Activated B cell treated with CpG ODN at 0.5 μM for 24 hours (primary cell): Measurements from ENCODE around the gene NDRG3. TPM values are rescaled to one million over a fixed set of nuclear protein-coding genes. Genes with fewer than 3 reads are reported as not detected.

ENCODE experiments used
- ATAC-seq: fragments of 200-7000 bp; cut with Tn5 transposase; one replicate; pipeline ENCODE4 v1.10.0; 2021; ENCODE audit warnings: low read depth, mild to moderate bottlenecking, moderate library complexity
- CTCF ChIA-PET: fragments of 350-600 bp; sonication (Branson Sonifier 250); formaldehyde crosslinking; loops from one replicate; lab custom pipeline; 2021; ENCODE audit warnings: antibody characterized with exemption; lab: Charles Lee
- POLR2A ChIA-PET: fragments of 350-600 bp; sonication (Branson Sonifier 250); formaldehyde crosslinking; loops from one replicate; lab custom pipeline; 2021; ENCODE audit warnings: antibody characterized with exemption; lab: Charles Lee
- DNase-seq: peaks from one replicate; pipeline ENCODE4 v3.0.0; 2022
- H3K27ac Mint-ChIP-seq: one replicate; pipeline ENCODE4 v1.8.0; 2020; ENCODE audit warnings: mixed read lengths
- H3K27me3 Mint-ChIP-seq: one replicate; pipeline ENCODE4 v1.8.0; 2021; ENCODE audit warnings: mixed read lengths
- H3K36me3 Mint-ChIP-seq: one replicate; pipeline ENCODE4 v1.8.0; 2021; ENCODE audit warnings: low read depth, mixed read lengths
- H3K4me1 Mint-ChIP-seq: one replicate; pipeline ENCODE4 v1.8.0; 2021; ENCODE audit warnings: mixed read lengths
- H3K4me3 Mint-ChIP-seq: one replicate; pipeline ENCODE4 v1.8.0; 2020; ENCODE audit warnings: mild to moderate bottlenecking, mixed read lengths
- H3K9me3 Mint-ChIP-seq: one replicate; pipeline ENCODE4 v1.8.0; 2020; ENCODE audit warnings: mixed read lengths
- intact Hi-C: fragments of 100-400 bp; cut with micrococcal nuclease; formaldehyde crosslinking; loops from one replicate; pipeline ENCODE4 v1.15.1; 2024
- total RNA-seq: library from RNA; stranded (reverse); gene quantifications from 2 replicates; pipeline ENCODE4 v1.2.3, GENCODE V29; 2022
- TF ChIP-seq, protein P1 (sequence below): fragments of 200-600 bp; IDR thresholded peaks from one replicate; pipeline ENCODE4 v1.8.0; 2022; ENCODE audit warnings: antibody characterized with exemption, mild to moderate bottlenecking

NDRG3 gene
- total RNA-seq, 1 donor from 2014 or later: 21.4 TPM

DNA sequence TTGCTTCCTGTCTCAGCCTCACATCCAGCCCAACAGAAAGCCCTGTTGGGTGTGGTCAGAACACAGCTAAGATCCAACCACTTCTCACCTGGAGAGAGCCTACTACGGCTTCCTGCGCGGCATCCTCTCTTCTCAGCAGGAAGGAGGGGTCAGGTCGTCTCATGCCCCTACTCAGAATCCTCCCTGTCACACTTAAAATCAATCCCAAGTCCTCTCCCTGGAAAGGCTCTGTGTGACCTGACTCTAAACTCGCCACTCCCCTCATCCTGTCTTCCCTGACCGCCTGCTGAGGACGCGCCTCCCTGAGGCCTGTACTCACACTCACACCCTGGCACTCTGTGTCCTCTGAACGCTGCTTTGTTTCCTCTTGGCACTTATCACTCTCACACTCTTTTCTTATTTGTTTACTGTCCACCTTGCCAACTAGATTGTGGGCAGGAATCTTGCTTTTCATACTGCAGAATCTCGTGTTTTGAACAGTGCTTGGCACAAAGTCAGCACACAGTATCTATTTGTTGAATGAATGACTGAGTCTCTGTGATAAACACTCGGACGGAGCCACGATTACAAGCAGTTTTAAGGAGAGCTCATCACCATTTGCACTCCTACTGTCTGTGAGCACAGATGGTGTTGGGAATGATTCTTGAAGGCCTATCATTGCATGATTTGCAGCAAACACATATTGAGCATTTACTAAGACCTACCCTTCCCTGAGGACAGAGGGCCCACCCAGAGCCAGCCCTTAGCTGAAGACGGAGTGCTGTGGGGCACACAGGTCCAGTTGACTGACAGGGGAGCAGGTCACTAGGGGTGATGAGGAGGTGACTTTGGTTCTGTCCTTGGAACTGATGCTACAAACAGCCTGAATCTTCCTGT lies 121.6 kb downstream of the NDRG3 start:
- Mint-ChIP-seq H3K27me3 (no peaks in the 10 kb centered on the region), H3K36me3 (peaks cover 3% of the 10 kb centered on the region), H3K9me3 (no peaks in the 10 kb centered on the region), H3K27ac (no peak overlapping the region), H3K4me1 (no peaks in the 10 kb centered on the region), H3K4me3 (no peak overlapping the region)
- intact Hi-C loops: no loop called here
- POLR2A ChIA-PET: no interaction called here
- DNase-seq: no peak
- ATAC-seq: no peak
- TF ChIP-seq, protein P1, sequence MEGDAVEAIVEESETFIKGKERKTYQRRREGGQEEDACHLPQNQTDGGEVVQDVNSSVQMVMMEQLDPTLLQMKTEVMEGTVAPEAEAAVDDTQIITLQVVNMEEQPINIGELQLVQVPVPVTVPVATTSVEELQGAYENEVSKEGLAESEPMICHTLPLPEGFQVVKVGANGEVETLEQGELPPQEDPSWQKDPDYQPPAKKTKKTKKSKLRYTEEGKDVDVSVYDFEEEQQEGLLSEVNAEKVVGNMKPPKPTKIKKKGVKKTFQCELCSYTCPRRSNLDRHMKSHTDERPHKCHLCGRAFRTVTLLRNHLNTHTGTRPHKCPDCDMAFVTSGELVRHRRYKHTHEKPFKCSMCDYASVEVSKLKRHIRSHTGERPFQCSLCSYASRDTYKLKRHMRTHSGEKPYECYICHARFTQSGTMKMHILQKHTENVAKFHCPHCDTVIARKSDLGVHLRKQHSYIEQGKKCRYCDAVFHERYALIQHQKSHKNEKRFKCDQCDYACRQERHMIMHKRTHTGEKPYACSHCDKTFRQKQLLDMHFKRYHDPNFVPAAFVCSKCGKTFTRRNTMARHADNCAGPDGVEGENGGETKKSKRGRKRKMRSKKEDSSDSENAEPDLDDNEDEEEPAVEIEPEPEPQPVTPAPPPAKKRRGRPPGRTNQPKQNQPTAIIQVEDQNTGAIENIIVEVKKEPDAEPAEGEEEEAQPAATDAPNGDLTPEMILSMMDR: no peak
- CTCF ChIA-PET: interaction anchor here (1.2 kb wide), 1 partner anchor 10 kb away, joined by 3 read pairs; no protein-coding TSS in a partner anchor

DNA sequence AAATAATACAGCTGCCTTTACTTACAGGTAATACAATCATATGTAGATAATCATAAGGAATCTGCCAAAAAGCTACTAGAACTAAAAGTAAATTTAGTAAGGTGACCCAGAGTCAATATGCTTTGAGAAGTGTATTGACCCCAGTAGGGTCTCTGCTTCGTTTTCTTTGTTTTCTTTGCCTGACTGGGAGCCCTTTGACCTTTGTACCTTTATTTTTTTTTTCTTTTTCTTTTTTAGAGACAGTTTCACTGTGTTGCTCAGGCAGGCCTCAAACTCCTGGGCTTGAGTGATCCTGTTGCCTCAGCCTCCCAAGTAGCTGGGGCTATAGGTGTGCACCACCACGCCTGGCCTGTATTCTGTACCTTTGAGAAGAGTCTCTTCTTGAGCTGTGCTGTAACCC lies 122.4 kb downstream of the NDRG3 start:
- ATAC-seq (no peak), DNase-seq (no peak)
- H3K36me3 Mint-ChIP-seq: peaks cover 3% of the 10 kb centered on the region
- TF ChIP-seq, protein P1: no peak
- ChIA-PET POLR2A (no interaction called here), CTCF (interaction anchor here (1.2 kb wide), 1 partner anchor 9 kb away, joined by 3 read pairs; no protein-coding TSS in a partner anchor)
- H3K27me3 Mint-ChIP-seq: no peaks in the 10 kb centered on the region
- H3K9me3 Mint-ChIP-seq: no peaks in the 10 kb centered on the region
- intact Hi-C loops: no loop called here
- H3K27ac Mint-ChIP-seq: no peak overlapping the region
- H3K4me1 Mint-ChIP-seq: no peaks in the 10 kb centered on the region
- H3K4me3 Mint-ChIP-seq: no peak overlapping the region

GRCh38 chr20:36620917-36621316 lies 125.0 kb downstream of the NDRG3 start:
- ChIA-PET CTCF (no interaction called here), POLR2A (no interaction called here)
- TF ChIP-seq, protein P1: no peak
- intact Hi-C loops: no loop called here
- Mint-ChIP-seq H3K27me3 (no peaks in the 10 kb centered on the region), H3K9me3 (no peaks in the 10 kb centered on the region), H3K4me3 (no peak overlapping the region), H3K27ac (no peak overlapping the region), H3K4me1 (no peaks in the 10 kb centered on the region), H3K36me3 (peaks cover 4% of the 10 kb centered on the region)
- DNase-seq: no peak
- ATAC-seq: no peak

DNA sequence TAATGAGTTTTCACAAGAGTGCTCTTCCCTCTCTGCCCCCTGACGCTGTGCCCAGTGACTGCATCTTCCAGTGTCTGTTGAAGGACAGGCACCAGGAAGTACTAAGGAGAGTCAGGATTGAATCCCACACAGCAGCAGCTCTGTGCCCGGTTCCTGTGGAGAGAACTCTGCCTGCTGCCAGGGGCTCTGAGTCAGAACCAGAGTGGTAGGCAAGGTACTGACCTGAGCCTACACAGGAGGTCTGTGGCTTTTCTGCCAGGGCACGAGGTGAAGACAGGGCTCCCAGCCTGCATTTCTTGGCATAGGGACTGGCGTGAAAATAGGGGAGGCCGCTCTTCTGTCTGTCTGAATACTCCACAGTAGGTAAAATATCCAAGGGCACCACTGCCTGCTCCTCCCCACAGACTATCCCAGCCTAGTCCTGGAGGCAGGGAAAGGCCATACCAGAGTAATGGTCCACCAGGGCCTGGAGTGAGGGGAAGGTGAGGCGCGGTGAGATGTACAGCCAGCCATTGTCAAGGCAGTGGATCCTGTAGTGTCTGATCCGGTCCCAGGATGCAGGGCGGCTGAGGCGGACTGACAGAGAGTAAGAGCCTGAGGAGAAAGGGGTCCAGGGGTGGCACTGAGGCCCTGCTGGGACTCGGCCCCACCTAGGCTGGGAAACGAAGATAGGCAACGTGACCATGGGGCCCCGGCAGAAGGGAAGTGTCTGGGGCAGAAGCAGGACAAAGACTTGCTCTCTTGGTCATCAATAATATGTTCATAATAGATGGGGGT lies 130.9 kb downstream of the NDRG3 start:
- intact Hi-C loops: no loop called here
- CTCF ChIA-PET: interaction anchor here (1.0 kb wide), 1 partner anchor 9 kb away, joined by 3 read pairs; no protein-coding TSS in a partner anchor
- DNase-seq (no peak), ATAC-seq (no peak)
- POLR2A ChIA-PET: no interaction called here
- H3K4me3 Mint-ChIP-seq: no peak overlapping the region
- H3K4me1 Mint-ChIP-seq: no peaks in the 10 kb centered on the region
- H3K9me3 Mint-ChIP-seq: no peaks in the 10 kb centered on the region
- TF ChIP-seq, protein P1: no peak
- peaks cover 53% of the 10 kb centered on the region for H3K36me3 Mint-ChIP-seq
- no peaks in the 10 kb centered on the region for H3K27me3 Mint-ChIP-seq
- no peak overlapping the region for H3K27ac Mint-ChIP-seq
